DMS153 (cell line): ENCODE measurements around the gene TEAD3.
"Not testable (repeated sequence)": the region's sequence is repeated elsewhere in the genome, so short reads cannot be mapped to it uniquely, and the experiment has no call there.

ENCODE experiments used
- DNase-seq: peaks from one replicate; lab custom pipeline; 2025; lab: John Stamatoyannopoulos, UW

Gene TEAD3

DNA sequence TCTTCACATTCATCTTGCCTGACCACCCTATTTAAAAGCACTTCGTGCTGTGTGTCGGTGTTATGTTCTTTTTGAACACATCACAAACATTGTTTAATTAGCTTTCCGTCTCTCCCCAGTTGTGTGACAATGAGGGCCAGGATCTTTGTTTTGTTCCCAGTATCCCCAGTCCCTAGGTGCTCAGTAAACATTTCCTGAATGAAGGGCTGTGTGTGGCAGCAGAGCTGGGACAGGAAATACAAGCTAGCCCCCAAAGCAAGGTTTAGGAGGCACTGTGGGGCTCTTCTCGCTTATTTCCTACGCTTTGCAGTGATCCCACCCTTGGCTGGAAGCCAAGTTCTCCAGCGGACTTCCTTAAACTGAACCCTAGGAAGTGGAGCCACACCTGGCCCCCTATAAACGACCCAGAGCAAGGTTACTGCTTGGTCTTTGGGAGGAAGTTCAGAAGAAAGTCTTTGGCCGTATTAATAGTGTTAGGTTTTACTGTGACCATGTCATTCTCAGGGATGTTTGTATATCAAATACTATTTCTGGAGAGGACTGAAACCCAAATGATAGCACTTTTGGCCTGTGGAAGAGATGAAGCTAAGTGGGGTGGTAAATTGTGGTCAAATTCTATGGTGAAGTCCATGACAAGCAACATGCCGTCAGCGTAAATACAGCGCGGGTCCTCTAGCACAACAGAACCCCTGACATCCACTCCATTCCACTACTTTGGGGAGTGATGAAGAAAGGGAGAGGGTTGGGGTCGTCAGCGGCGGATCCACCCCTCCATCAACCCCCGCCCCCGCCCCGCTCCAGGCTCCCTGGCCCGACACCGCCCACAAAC, 45.3 kb downstream of the TEAD3 start:
- no peak for DNase-seq

- peak; percentile 60 for DNase-seq
Measured at GRCh38 chr6:35449287-35449881, 47.5 kb downstream of the TEAD3 start.

- no peak for DNase-seq
Measured at GRCh38 chr6:35448191-35448590, 48.7 kb downstream of the TEAD3 start.

- DNase-seq: no peak
Measured at GRCh38 chr6:35445691-35446090, 51.2 kb downstream of the TEAD3 start.

DNA sequence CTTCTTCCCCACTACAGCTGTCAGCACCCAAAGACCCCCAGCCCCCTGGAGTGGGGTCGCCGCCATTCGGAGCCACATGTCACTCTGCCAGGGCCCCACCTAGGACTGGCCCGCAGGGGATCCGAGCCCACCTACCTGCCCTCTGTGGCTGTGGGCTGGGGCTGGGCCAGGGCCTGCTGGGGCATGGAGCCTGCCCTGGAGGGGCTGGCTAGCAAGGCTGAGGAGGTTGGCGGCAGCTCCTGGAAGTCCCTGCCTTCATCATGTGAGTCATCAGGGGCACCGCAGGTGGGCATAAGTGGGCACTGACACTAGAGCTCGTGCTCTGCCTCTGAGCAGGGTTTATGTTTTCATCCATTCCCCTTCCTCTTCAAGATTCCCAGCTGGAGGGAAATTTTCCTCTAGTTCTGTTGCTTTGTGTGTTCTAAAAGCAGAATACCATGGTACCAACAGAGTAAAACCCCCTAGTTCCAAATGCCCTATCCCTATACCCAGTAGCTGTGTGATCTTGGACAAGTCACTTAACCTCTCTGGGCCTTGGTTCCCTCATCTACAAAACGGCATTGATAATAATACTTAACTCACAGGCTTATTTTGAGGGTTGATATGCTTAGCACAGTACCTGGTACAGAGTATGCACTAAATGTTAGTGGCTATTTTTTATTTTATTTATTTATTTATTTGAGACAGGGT, 53.4 kb downstream of the TEAD3 start:
- DNase-seq: no peak

DNA sequence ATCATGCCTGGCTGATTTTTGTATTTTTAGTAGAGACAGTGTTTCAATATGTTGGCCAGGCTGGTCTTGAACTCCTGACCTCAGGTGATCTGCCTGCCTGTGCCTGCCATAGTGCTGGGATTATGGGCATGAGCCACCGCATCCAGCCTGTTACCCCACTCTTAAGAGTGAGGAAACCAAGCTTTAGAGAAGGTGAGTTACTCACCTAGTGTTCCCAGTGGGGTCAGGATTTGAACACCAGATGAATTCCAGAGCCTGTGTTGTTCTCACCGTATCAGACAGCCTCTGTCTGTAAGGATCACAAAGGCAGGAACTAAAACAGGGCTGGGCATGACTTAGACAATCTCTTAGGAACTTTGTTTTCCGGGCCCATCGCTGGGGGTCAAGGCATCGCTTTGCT, 54.2 kb downstream of the TEAD3 start:
- DNase-seq: no peak

DNA sequence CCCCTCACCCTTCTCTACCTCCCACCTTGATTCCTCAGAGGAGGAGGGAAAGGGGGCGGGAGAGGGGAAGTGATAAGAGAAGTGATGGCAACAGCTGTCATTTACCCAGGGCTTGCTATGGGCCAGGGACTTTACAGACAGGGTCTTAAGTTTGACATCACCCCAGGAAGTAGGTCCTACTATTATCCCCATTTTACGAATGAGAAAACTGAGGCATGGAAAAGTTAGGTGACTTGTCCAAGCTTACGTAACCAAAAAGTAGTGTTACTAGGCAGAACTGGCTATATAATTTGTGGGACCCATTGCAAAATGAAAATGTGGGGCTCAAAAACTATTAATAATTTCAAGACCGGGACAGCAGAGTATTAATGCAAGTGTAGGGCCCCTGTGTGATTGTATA, 55.2 kb downstream of the TEAD3 start:
- no peak for DNase-seq

DNA sequence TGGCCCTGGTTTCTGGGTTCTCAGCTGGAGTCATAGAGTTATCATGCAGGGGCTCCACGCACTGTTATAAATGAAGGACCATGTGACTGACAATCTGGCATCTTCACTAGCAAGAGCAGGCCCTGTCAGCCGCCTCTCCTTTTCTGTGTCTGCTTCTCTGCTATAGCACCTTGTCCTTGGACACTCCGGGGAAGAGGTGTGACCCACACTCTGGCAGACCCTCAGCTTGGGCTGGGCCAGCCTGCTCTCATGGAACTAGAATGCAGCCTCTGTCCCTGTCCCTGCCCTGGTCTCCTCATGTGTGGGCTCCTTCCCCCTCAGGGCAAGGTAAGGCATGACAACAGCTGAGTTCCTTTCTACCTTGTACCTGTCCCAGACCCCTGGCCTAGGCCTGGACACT, 55.7 kb downstream of the TEAD3 start:
- no peak for DNase-seq

- no peak for DNase-seq
Measured at GRCh38 chr6:35439308-35439707, 57.6 kb downstream of the TEAD3 start.

DNA sequence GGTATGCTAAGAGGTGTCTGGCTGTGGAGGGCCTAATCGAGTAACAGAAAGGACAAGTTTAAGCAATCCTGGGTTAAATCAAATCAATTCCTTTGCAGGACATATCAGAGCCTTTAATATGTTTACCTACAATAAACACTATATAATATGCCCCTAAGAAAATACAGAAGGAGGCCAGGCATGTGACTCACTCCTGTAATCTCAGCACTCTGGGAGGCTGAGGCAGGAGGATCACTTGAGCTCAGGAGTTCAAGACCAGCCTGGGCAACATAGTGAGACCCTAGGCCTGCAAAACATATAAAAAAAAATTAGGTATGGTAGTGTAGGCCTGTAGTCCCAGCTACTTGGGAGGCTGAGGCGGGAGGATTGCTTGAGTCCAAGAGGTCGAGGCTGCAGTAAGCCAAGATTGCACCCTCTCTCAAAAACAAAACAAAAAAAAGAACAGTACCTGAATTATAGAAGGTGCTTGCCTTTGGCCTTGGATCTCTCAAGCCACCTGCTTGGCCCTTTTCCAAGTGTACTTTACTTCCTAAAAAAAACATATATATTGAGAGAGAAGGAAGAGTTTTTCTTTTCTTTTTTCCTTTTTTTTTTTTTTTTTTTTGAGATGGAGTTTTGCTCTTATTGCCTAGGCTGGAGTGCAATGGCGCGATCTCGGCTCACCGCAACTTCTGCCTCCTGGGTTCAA, 58.4 kb downstream of the TEAD3 start:
- DNase-seq: not testable (repeated sequence)

DNA sequence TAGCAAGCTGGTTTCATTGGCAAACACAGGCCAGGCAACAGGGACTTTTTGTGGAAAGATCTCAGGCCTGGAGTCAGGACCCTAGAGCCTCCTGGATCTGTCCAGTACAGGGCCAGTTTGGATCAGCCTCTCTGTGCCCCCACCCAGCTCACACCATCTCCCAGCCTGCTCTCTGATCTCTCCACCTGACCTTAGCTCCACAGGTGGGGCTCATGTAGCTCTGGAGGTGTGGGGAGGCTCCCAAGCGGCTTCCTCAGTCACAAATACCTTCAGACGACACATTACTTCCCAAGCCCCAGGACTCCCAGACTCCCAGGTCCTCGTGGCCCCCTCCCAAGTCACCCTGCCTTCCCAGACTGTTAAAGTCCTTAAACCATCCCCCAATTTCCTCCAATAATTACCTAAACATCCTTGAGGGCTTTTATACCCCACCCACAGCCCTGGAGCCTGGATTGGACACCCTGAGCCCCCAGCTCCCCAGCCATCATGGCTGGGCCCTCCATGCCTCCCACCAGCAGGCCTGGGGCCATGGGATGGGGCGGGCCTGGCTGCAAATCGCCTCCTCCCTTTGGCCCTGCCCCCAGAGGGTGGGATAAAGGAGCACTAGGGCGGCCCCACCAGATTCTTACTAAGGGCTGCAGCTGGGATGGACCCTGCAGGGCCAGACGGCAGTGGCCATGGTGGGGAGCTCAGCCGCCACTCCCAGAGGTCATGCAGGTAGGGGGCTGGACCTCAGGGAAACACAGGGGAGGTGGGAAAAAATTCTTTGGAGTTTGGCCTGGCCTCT, 60.6 kb downstream of the TEAD3 start:
- DNase-seq: no peak

GRCh38 chr6:35435074-35435837, 61.6 kb downstream of the TEAD3 start:
- DNase-seq: no peak

- DNase-seq: not testable (repeated sequence)
Measured at GRCh38 chr6:35432702-35433101, 64.2 kb downstream of the TEAD3 start.

DNA sequence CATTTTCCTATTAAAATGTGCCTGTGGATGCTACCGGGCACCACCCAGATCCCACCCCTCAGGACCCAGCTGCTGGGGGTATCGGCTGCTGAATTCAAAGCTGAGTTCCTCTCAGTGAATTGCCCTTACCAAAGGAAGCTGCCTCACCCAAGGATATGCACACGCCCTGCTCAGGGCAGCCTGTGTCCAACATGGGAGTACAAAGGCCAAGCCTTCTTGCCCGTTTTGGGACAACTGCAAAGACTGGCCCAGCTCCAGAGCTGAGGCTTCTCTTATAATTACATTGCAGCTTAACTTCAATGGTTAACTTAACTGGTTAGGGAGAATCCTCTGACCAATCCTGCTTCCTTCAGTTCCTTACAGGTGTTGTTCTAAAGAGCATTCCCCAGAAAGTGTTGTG, 64.6 kb downstream of the TEAD3 start:
- DNase-seq: no peak

GRCh38 chr6:35429463-35429862, 67.4 kb downstream of the TEAD3 start:
- DNase-seq: no peak

DNA sequence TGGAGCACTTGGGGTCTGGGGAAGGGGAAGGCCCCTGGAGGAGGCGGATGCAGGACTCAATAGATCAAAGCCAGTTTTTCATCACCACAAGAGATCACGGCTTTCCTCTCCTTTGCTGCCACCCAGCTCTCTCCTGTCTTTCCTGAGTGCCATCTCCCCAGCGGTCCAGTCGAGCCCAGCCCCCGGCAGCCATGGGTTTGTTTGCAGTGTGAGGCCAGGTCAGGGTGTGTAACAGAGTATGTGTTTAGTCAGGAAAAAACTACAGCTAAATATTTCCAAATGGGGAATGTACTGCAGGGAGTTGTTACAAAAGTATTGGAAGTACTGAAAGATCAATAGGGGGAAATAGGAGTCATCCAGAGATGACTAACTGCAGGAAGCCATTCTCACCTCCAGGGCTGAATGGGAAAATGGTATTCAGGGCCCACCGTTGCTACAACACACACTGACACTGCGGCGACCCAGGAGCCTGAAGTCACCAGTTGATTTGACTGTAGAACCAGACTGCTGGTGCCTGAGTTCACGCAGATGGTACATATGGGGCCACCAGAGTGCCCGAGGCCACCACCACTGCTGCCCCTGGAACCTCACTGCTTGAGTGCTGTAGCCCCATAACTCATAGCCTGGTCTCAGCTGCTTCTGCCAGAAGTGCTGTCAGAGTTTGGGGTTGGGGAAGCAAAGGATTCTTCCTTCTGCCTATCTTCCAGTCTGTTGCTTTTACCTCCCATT, 68.3 kb downstream of the TEAD3 start:
- no peak for DNase-seq

DNA sequence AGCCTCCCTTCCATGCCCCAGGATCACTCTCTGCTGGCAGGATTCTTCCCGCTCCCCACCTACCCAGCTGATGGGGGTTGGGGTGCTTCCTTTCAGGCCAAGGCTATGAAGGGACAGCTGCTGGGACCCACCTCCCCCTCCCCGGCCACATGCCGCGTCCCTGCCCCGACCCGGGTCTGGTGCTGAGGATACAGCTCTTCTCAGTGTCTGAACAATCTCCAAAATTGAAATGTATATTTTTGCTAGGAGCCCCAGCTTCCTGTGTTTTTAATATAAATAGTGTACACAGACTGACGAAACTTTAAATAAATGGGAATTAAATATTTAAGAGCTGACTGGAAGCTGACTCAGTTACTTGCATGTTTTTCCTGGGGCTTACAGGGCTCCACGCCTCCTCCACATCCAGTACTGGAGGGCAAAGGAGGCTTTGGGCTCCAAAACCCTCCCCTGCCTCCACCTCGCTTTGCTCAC, 69.0 kb downstream of the TEAD3 start:
- DNase-seq: no peak

GRCh38 chr6:35427435-35427834, 69.4 kb downstream of the TEAD3 start:
- no peak for DNase-seq

DNA sequence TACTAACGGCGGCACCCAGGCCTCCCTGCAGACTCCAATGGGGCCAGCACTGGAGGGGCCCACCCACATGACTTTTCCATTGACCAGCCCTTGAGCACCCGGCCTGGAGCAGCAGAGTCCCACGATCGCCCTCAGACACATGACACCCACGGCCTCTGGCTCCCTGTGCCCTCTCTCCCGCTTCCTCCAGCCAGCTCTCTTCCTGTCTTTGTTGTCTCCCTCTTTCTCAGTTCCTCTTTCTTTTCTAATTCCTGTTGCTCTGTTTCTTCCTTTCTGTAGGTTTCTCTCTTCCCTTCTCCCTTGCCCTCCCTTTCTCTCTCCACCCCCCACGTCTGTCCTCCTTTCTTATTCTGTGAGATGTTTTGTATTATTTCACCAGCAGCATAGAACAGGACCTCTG, 70.8 kb downstream of the TEAD3 start:
- no peak for DNase-seq

GRCh38 chr6:35425284-35425683, 71.6 kb downstream of the TEAD3 start:
- DNase-seq: no peak
